GM23338 (cell line): ENCODE results near the gene PPP2R5C. TPM values are rescaled to one million over a fixed set of nuclear protein-coding genes. Genes with fewer than 3 reads are reported as not detected.

ENCODE experiments used
- ATAC-seq: fragments of 200-7000 bp; cut with Tn5 transposase; 3 replicates; pipeline ENCODE4 v1.9.1; 2020
- DNase-seq: peaks from one replicate; pipeline ENCODE4 v3.0.0-alpha.2; 2015; ENCODE audit warnings: low spot score
- H2AFZ ChIP-seq: fragments of 200-600 bp; sonication (generic); 2 replicates; pipeline ENCODE4 v1.8.0; 2016; ENCODE audit warnings: antibody characterized with exemption, mild to moderate bottlenecking, moderate library complexity
- H3F3A ChIP-seq: fragments of 200-600 bp; sonication (generic); replicated peaks from 2 replicates; pipeline ENCODE4 v1.8.0; 2017; ENCODE audit warnings: antibody characterized with exemption, mixed run types, low read depth
- H3K27ac ChIP-seq: fragments of 200-600 bp; sonication (generic); 2 replicates; pipeline ENCODE4 v1.6.1; 2016; ENCODE audit warnings: low read depth
- H3K27me3 ChIP-seq: fragments of 200-600 bp; sonication (generic); 2 replicates; pipeline ENCODE4 v1.8.0; 2016; ENCODE audit warnings: mild to moderate bottlenecking, mixed run types, moderate library complexity; ENCODE audit not compliant: insufficient read depth
- H3K36me3 ChIP-seq: fragments of 200-600 bp; sonication (generic); 2 replicates; pipeline ENCODE4 v1.8.0; 2016; ENCODE audit warnings: mild to moderate bottlenecking; ENCODE audit not compliant: insufficient read depth
- H3K4me1 ChIP-seq: fragments of 200-600 bp; sonication (generic); 2 replicates; pipeline ENCODE4 v1.8.0; 2016; ENCODE audit warnings: mild to moderate bottlenecking, moderate library complexity; ENCODE audit not compliant: insufficient read depth
- H3K4me2 ChIP-seq: fragments of 200-600 bp; sonication (generic); 2 replicates; pipeline ENCODE4 v1.7.1; 2017; ENCODE audit warnings: mixed run types
- H3K4me3 ChIP-seq: fragments of 200-600 bp; sonication (generic); 2 replicates; pipeline ENCODE4 v1.6.1; 2016; ENCODE audit warnings: mixed run types
- H3K79me2 ChIP-seq: fragments of 200-600 bp; sonication (generic); replicated peaks from 2 replicates; pipeline ENCODE4 v1.8.0; 2017; ENCODE audit warnings: mild to moderate bottlenecking; ENCODE audit not compliant: insufficient read depth
- H3K9me2 ChIP-seq: fragments of 200-600 bp; sonication (generic); 2 replicates; pipeline ENCODE4 v1.8.0; 2017; ENCODE audit not compliant: insufficient read depth
- H4K20me1 ChIP-seq: fragments of 200-600 bp; sonication (generic); replicated peaks from 2 replicates; pipeline ENCODE4 v1.8.0; 2017; ENCODE audit warnings: mild to moderate bottlenecking; ENCODE audit not compliant: insufficient read depth
- H3K27ac Mint-ChIP-seq: 2 replicates; pipeline ENCODE4 v1.8.0; 2020; ENCODE audit warnings: inconsistent platforms, mild to moderate bottlenecking, moderate library complexity, mixed read lengths
- H3K27me3 Mint-ChIP-seq: 3 replicates; pipeline ENCODE4 v1.8.0; 2022; ENCODE audit warnings: low read depth, mild to moderate bottlenecking, moderate library complexity, mixed read lengths, inconsistent platforms; ENCODE audit not compliant: insufficient read depth, poor library complexity
- H3K36me3 Mint-ChIP-seq: 3 replicates; pipeline ENCODE4 v1.8.0; 2021; ENCODE audit warnings: low read depth, mild to moderate bottlenecking, inconsistent platforms, moderate library complexity, mixed read lengths
- H3K4me1 Mint-ChIP-seq: 3 replicates; pipeline ENCODE4 v1.8.0; 2020; ENCODE audit warnings: mild to moderate bottlenecking, inconsistent platforms, mixed read lengths
- H3K4me3 Mint-ChIP-seq: 3 replicates; pipeline ENCODE4 v1.8.0; 2021; ENCODE audit warnings: moderate library complexity, mild to moderate bottlenecking, inconsistent platforms, mixed read lengths
- H3K9me3 Mint-ChIP-seq: 3 replicates; pipeline ENCODE4 v1.8.0; 2020; ENCODE audit warnings: moderate library complexity, mild to moderate bottlenecking, inconsistent platforms, mixed read lengths
- CREB1 ChIP-seq: fragments of 250-450 bp; sonication (Bioruptor Pico); IDR thresholded peaks from 2 replicates; pipeline ENCODE4 v1.5.0; 2020; ENCODE audit warnings: low read depth, mild to moderate bottlenecking, moderate library complexity
- EZH2 ChIP-seq: fragments of 200-600 bp; sonication (generic); IDR thresholded peaks from one replicate; pipeline ENCODE4 v1.8.0; 2017; ENCODE audit warnings: antibody characterized with exemption, mild to moderate bottlenecking, low read depth; ENCODE audit not compliant: unreplicated experiment
- EZH2phosphoT487 ChIP-seq: fragments of 200-600 bp; sonication (generic); IDR thresholded peaks from one replicate; pipeline ENCODE4 v1.8.1; 2018; ENCODE audit warnings: antibody characterized with exemption; ENCODE audit not compliant: unreplicated experiment
- JUNB ChIP-seq: IDR thresholded peaks from one replicate; pipeline ENCODE4 v1.6.1; 2016; ENCODE audit warnings: antibody characterized with exemption; ENCODE audit not compliant: unreplicated experiment
- POLR2AphosphoS5 ChIP-seq: IDR thresholded peaks from 2 replicates; pipeline ENCODE4 v1.6.1; 2016; ENCODE audit warnings: antibody characterized with exemption, low read depth
- STAT1 ChIP-seq: IDR thresholded peaks from one replicate; pipeline ENCODE4 v1.6.1; 2016; ENCODE audit warnings: antibody characterized with exemption; ENCODE audit not compliant: unreplicated experiment
- ZNF114 ChIP-seq: fragments of 250-450 bp; sonication (Bioruptor Pico); IDR thresholded peaks from 2 replicates; pipeline ENCODE4 v1.5.0; 2020; ENCODE audit warnings: mild to moderate bottlenecking, moderate library complexity
- ZNF331 ChIP-seq: fragments of 250-450 bp; sonication (Bioruptor Pico); IDR thresholded peaks from 2 replicates; pipeline ENCODE4 v1.5.0; 2020; ENCODE audit warnings: low read depth, mild to moderate bottlenecking, moderate library complexity
- polyA plus RNA-seq: library from polyadenylated mRNA; unstranded; fragments of >200 nt; fragmentation: Nextera tagmentation; extraction: Ambion mirVana; gene quantifications from 2 replicates; pipeline ENCODE4 v1.2.1, GENCODE V29; 2016
- total RNA-seq: library from RNA; depleted of rRNA; stranded (reverse); fragments of >200 nt; shearing (Covaris generic); gene quantifications from 2 replicates; pipeline ENCODE4 v1.2.3, GENCODE V29; 2014
- TF ChIP-seq, protein P1 (sequence below): fragments of 250-450 bp; sonication (Bioruptor Pico); IDR thresholded peaks from 2 replicates; pipeline ENCODE4 v1.5.0; 2020; ENCODE audit warnings: mild to moderate bottlenecking, moderate library complexity
- TF ChIP-seq, protein P2 (sequence below), 2 experiments: fragments of 200-600 bp in 1 of 2; sonication (generic) in 1 of 2; conservative IDR thresholded peaks; 2 replicates each; pipeline versions ENCODE4 v1.5.1 to v1.6.1; 2016 to 2017; ENCODE audit warnings: antibody characterized with exemption in 2 of 2, low read depth in 2 of 2, mild to moderate bottlenecking in 2 of 2, moderate library complexity in 1 of 2
- TF ChIP-seq, protein P3 (sequence below): IDR thresholded peaks from 2 replicates; pipeline ENCODE4 v1.6.1; 2016; ENCODE audit warnings: antibody characterized with exemption

Gene PPP2R5C
- total and polyA plus RNA-seq, 2 experiments from 2014 or later, result 75.4 to 79.7 TPM

DNA sequence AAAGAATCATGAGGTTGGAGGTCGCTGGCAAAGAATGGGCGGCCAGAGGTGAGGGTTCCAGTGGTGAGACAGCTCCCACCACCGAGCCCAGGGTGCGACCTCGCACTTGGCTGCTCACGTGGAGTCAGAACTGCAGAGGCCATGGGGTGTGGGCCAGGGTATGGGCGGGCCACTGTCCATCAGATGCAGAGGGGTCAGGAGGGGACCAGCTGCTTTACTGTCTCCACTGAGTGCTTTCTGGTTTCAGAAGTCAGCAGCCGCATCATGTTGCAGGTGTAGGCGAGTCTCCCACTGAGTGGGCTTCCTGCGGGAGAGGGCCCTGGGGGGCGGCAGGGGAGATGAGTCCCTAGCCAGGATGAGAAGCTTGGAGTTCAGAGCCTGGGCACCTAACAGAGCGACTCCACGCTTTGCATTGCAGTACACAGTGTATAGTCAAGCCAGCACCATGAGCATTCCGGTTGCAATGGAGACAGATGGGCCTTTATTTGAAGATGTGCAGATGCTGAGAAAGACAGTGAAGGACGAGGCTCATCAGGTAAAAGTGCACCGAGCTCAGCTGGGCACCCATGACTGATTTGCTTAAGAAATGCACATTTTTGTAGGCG, 156.0 kb downstream of the PPP2R5C start:
- DNase-seq (peak; percentile 34), ATAC-seq (peak; percentile 51)
- no peaks in the 10 kb centered on the region for H3F3A ChIP-seq
- no peaks in the 10 kb centered on the region for H3K27me3 ChIP-seq
- TF ChIP-seq JUNB, result no peak
- TF ChIP-seq STAT1, result no peak
- no peak for TF ChIP-seq POLR2AphosphoS5
- TF ChIP-seq, protein P1, sequence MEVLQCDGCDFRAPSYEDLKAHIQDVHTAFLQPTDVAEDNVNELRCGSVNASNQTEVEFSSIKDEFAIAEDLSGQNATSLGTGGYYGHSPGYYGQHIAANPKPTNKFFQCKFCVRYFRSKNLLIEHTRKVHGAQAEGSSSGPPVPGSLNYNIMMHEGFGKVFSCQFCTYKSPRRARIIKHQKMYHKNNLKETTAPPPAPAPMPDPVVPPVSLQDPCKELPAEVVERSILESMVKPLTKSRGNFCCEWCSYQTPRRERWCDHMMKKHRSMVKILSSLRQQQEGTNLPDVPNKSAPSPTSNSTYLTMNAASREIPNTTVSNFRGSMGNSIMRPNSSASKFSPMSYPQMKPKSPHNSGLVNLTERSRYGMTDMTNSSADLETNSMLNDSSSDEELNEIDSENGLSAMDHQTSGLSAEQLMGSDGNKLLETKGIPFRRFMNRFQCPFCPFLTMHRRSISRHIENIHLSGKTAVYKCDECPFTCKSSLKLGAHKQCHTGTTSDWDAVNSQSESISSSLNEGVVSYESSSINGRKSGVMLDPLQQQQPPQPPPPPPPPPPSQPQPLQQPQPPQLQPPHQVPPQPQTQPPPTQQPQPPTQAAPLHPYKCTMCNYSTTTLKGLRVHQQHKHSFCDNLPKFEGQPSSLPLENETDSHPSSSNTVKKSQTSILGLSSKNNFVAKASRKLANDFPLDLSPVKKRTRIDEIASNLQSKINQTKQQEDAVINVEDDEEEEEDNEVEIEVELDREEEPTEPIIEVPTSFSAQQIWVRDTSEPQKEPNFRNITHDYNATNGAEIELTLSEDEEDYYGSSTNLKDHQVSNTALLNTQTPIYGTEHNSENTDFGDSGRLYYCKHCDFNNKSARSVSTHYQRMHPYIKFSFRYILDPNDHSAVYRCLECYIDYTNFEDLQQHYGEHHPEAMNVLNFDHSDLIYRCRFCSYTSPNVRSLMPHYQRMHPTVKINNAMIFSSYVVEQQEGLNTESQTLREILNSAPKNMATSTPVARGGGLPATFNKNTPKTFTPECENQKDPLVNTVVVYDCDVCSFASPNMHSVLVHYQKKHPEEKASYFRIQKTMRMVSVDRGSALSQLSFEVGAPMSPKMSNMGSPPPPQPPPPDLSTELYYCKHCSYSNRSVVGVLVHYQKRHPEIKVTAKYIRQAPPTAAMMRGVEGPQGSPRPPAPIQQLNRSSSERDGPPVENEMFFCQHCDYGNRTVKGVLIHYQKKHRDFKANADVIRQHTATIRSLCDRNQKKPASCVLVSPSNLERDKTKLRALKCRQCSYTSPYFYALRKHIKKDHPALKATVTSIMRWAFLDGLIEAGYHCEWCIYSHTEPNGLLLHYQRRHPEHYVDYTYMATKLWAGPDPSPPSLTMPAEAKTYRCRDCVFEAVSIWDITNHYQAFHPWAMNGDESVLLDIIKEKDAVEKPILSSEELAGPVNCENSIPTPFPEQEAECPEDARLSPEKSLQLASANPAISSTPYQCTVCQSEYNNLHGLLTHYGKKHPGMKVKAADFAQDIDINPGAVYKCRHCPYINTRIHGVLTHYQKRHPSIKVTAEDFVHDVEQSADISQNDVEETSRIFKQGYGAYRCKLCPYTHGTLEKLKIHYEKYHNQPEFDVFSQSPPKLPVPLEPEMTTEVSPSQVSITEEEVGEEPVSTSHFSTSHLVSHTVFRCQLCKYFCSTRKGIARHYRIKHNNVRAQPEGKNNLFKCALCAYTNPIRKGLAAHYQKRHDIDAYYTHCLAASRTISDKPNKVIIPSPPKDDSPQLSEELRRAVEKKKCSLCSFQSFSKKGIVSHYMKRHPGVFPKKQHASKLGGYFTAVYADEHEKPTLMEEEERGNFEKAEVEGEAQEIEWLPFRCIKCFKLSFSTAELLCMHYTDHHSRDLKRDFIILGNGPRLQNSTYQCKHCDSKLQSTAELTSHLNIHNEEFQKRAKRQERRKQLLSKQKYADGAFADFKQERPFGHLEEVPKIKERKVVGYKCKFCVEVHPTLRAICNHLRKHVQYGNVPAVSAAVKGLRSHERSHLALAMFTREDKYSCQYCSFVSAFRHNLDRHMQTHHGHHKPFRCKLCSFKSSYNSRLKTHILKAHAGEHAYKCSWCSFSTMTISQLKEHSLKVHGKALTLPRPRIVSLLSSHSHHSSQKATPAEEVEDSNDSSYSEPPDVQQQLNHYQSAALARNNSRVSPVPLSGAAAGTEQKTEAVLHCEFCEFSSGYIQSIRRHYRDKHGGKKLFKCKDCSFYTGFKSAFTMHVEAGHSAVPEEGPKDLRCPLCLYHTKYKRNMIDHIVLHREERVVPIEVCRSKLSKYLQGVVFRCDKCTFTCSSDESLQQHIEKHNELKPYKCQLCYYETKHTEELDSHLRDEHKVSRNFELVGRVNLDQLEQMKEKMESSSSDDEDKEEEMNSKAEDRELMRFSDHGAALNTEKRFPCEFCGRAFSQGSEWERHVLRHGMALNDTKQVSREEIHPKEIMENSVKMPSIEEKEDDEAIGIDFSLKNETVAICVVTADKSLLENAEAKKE (CRISPR knock-in tag), result no peak
- TF ChIP-seq ZNF114, result no peak
- no peak for TF ChIP-seq ZNF331 (CRISPR knock-in tag)
- TF ChIP-seq, protein P2, sequence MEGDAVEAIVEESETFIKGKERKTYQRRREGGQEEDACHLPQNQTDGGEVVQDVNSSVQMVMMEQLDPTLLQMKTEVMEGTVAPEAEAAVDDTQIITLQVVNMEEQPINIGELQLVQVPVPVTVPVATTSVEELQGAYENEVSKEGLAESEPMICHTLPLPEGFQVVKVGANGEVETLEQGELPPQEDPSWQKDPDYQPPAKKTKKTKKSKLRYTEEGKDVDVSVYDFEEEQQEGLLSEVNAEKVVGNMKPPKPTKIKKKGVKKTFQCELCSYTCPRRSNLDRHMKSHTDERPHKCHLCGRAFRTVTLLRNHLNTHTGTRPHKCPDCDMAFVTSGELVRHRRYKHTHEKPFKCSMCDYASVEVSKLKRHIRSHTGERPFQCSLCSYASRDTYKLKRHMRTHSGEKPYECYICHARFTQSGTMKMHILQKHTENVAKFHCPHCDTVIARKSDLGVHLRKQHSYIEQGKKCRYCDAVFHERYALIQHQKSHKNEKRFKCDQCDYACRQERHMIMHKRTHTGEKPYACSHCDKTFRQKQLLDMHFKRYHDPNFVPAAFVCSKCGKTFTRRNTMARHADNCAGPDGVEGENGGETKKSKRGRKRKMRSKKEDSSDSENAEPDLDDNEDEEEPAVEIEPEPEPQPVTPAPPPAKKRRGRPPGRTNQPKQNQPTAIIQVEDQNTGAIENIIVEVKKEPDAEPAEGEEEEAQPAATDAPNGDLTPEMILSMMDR (conservative IDR thresholded peaks at IDR 0.05; ENCODE audit: low read depth in 2 of 2), result no peak
- no peak for TF ChIP-seq EZH2
- TF ChIP-seq CREB1, result no peak
- no peak for TF ChIP-seq EZH2phosphoT487
- TF ChIP-seq, protein P3, sequence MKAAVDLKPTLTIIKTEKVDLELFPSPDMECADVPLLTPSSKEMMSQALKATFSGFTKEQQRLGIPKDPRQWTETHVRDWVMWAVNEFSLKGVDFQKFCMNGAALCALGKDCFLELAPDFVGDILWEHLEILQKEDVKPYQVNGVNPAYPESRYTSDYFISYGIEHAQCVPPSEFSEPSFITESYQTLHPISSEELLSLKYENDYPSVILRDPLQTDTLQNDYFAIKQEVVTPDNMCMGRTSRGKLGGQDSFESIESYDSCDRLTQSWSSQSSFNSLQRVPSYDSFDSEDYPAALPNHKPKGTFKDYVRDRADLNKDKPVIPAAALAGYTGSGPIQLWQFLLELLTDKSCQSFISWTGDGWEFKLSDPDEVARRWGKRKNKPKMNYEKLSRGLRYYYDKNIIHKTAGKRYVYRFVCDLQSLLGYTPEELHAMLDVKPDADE, result no peak
- H4K20me1 ChIP-seq, result no peaks in the 10 kb centered on the region; the same call in 1 of the 2 replicates
- no peaks in the 10 kb centered on the region for H3K36me3 ChIP-seq
- H2AFZ ChIP-seq, result no peak overlapping the region
- peaks cover 12% of the 10 kb centered on the region for H3K27me3 Mint-ChIP-seq
- peaks cover 21% of the 10 kb centered on the region for H3K4me1 ChIP-seq
- H3K27ac ChIP-seq, result no peak overlapping the region; the same call in 1 of the 2 replicates
- no peaks in the 10 kb centered on the region for H3K9me2 ChIP-seq
- no peaks in the 10 kb centered on the region; the same call in 1 of the 2 replicates for H3K79me2 ChIP-seq
- H3K27ac Mint-ChIP-seq, result peak overlapping the region; percentile 44
- peak overlapping the region; percentile 30 for H3K4me3 ChIP-seq
- H3K36me3 Mint-ChIP-seq, result peaks cover 11% of the 10 kb centered on the region
- peaks cover 43% of the 10 kb centered on the region for H3K4me1 Mint-ChIP-seq
- no peaks in the 10 kb centered on the region; the same call in 2 of the 3 replicates for H3K9me3 Mint-ChIP-seq
- peak overlapping the region; percentile 52 for H3K4me3 Mint-ChIP-seq
- peak overlapping the region; percentile 58 for H3K4me2 ChIP-seq
